GM18868 (cell line): ENCODE results near the gene DOCK4.
"Not testable (repeated sequence)": the region's sequence is repeated elsewhere in the genome, so short reads cannot be mapped to it uniquely, and the experiment has no call there.

Experiments
- ATAC-seq: cut with Tn5 transposase; IDR thresholded peaks from one replicate; pipeline ENCODE4 v1.9.1; 2021; ENCODE audit warnings: mild to moderate bottlenecking, moderate library complexity; ENCODE audit not compliant: unreplicated experiment

Gene DOCK4

GRCh38 chr7:111918461-111918860, 287.7 kb downstream of the DOCK4 start:
- no peak for ATAC-seq

DNA sequence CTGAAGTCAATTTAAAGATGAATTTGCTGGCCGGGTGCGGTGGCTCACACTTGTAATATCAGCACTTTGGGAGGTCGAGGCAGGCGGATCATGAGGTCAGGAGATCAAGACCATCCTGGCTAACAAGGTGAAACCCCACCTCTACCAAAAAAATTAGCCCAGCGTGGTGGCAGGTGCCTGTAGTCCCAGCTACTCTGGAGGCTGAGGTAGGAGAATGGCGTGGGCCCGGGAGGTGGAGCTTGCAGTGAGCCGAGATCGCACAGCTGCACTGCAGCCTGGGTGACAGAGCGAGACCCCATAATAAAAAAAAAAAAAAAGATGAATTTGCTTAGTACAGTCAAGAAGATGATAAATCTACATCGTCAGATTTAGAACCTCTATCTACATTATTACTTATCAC, 288.8 kb downstream of the DOCK4 start:
- not testable (repeated sequence) for ATAC-seq

DNA sequence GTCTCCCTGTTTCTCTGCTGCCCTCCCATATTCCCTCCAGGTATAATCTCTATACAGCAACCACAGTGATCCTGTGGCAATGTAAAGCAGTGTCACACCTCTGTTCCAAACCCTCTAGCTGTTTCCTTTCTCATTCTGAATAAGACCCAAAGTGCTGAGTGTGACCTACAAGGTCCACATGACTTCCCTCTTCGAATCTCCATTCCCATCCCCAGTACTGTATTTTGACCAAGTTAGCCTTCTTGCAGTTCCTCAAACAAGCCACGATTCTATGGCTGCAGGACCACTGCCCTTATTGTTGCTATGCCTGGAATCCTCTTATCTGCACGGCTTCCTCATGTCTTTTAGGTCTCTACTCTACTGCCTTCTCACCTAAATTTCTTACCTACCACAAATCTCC, 291.9 kb downstream of the DOCK4 start:
- no peak for ATAC-seq

DNA sequence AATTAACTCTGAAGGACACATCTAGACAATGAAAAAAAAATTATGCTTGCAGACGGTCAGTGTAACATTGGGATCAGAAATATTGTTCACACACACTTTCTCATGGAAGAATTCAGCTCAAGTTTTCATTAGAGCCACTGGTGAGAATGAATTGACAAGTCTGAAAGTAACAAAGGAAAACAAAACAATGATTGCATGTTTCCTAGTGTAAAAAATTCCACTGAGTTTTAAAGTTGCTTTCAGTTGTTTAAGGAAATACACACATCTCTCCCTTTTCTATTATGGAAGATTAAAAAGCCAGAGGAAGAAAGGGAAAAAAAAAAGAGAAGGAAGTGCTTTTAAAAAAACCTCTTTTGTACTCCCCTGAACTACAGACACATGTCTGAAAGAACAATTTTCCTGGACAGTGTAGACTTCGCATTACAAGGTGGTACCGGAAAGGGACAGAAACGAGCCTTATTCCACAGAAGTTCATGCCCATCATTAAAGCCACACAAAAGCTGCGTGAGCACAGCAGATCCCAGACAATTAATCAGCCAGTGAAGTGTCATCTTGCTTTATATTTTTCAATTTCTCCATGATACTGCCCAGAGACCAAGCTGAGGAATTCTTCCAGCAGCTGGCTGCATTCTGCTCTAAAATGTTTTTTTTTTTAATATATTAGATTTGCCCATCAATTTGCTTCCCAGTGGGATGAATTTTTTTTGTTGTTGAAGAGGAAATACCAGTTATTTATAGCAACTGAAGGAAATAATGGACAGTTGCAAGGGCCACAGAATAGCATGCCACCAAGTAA, 294.8 kb downstream of the DOCK4 start:
- ATAC-seq, result no peak

- no peak for ATAC-seq
These were observed 295.5 kb downstream of the DOCK4 start for GRCh38 chr7:111910656-111911055.

DNA sequence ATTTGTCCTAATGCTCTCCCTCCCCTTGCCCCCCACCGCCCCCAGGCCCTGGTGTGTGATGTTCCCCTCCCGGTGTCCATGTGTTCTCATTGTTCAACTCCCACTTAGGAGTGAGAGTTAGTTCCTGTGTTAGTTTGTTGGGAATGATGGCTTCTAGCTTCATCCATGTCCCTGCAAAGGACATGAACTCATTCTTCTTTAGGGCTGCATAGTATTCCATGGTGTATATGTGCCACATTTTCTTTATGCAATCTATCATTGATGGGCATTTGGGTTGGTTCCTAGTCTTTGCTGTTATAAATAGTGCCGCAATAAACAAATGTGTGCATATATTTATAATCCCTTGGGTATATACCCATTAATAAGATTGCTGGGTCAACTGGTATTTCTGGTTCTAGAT, 297.5 kb downstream of the DOCK4 start:
- not testable (repeated sequence) for ATAC-seq

DNA sequence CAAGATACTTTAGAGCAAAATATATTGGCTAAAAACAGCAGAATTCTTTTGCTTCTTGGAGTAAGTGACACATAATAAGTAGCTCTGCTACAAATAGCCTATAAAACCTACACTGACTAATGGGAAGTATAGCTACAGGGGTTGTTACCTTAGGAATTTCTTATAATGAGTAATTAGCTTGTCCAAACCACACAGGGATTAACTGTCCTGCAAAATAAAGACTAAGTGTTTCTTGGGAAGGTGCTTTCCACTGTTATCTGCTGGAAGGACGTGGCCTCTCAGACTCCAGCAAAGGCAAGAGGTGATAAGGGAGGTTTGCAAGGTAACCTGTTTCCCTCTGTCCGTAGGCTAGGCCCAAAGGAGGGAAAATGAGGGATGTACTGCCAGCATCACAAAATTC, 302.4 kb downstream of the DOCK4 start:
- ATAC-seq, result no peak

DNA sequence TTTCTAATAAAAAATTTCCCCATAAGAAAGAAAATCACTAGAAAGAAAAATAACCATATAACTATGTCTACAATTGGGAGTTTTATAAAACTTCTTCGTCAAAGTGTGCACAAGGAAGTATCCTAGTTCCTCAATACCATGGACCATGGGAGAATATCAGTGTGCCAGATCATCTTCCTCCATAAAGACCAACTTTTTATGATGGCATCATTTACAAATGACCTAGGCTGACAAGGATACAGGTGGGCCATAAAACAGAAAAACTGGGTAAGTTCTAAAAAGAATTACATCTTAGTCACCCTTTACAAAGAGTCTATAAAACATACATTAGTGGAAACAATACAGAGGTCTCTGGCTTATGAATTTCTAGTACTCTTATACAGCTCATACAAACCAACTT, 303.2 kb downstream of the DOCK4 start:
- no peak for ATAC-seq

- ATAC-seq, result no peak
These were observed 305.9 kb downstream of the DOCK4 start for GRCh38 chr7:111900283-111900682.

- ATAC-seq, result no peak
These were observed 311.1 kb downstream of the DOCK4 start for GRCh38 chr7:111895049-111895448.

DNA sequence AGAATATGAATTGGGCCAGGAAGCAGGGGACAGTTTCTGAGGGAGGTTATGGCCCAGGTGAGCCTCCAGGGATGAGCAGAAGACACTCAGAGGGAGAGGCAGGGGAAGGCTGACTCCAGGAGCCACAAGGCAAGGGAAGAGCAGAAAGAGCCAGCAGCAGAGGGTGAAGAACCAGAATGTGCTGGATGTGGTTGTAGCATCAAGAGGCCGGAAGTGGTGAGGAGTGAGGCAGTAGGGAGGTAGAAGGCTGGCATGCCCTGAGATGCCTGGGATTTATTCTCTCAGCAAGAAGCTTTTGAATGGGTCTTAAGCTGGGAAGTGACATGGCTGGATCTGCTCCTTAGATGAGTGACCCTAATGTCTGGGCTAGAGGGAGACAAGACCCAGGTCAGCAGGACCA, 311.7 kb downstream of the DOCK4 start:
- ATAC-seq, result no peak

GRCh38 chr7:111893190-111893589, 313.0 kb downstream of the DOCK4 start:
- no peak for ATAC-seq

DNA sequence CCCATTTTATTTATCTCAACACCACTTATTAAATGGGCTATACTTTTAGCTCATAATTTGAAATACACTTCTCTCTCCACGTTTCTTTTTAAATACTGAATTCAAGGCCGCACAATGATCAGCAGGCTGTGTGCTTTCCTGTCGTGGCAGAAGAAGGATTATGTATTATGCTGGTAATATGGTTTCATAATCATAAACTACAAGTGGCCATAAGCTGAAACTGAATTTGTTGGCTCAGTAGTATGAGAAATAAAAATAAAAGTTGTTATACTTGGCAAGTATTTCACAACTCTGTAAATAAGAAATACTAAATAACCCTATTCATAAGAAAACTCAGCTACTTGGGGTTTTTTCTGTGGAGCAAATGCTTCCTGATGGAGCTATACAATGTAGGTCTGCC, 313.6 kb downstream of the DOCK4 start:
- ATAC-seq, result no peak

- ATAC-seq, result no peak
These were observed 318.5 kb downstream of the DOCK4 start for GRCh38 chr7:111887734-111888133.

- no peak for ATAC-seq
These were observed 320.0 kb downstream of the DOCK4 start for GRCh38 chr7:111886233-111886632.

- ATAC-seq, result no peak
These were observed 323.0 kb downstream of the DOCK4 start for GRCh38 chr7:111883241-111883640.

- no peak for ATAC-seq
These were observed 327.4 kb downstream of the DOCK4 start for GRCh38 chr7:111878785-111879184.

DNA sequence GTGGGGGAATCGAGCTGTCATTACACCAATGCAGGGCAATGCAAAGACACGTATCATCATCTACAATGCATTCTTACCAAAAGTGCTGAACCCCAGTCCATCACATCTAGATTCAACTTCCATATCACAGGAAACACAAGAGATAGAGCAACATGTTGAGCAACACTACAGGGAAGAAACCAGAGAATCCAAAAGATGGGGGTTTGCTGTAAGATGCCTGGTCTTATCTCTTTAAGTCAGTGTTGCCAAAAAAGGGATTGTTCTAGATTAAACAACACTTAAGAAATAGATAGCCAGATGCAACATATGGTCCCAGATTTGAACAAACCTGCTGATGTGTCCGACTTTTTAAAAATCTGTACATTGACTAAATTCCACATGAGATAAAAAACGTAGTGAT, 328.3 kb downstream of the DOCK4 start:
- no peak for ATAC-seq

GRCh38 chr7:111873963-111874690, 332.1 kb downstream of the DOCK4 start:
- no peak for ATAC-seq

- ATAC-seq, result no peak
These were observed 332.9 kb downstream of the DOCK4 start for GRCh38 chr7:111873326-111873646.

DNA sequence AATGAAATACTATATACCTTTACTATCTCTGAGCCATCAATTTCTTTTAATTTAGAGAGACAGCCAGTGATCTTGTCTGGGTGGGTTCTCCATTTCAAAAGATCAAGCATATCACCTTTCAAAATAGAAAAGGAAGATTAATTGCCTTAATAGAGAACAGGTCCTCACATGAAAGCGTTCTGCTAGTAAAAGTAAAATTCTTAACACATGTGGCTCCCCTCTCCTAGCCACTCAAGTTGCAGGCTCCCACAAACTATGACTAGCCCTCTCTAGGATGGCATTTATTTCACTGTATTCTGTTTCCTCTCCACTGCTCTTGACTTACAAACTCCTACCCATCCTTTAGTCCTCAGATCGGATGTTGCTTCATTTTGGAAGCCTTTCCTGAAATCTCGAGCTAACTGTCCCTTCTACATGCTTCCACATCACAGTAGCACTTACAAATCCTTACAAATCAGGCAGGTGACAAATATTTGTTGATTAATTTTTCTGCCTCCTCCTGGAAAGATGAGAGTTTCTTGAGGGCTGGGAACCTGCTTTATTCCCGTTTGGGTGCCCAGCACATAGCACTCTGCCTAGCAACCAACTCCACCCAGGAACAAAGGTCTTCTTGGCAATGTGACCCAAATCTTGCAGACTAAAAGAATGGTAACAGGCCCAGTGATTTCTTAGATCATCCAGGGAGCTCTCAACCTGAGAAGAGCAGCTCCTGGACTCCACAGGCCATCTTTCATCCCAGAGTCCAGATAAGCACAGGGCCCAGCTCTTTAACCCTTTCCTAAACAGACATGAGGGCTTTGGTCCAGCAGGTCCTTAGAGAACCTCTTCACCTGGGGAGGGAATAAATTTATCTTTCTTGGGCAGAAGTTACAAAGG, 333.5 kb downstream of the DOCK4 start:
- ATAC-seq, result no peak

DNA sequence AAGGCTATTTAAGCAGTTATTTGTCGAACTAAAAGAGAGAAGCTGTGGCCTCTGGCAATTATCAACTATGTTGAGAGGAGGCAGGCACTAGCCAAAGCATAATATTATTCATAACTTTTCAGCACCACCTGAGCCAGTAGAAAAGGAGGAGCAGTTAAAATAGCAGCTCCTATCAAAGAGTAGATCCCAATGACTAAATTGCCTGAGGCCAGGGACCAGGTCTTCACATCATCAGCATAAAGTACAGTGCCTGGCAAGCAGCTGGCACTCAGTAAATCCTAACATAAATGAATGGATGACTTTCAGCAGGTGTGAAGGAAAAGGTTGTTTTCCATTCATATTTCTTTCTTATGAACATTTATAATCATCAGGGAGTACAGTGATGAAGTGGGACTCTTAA, 334.9 kb downstream of the DOCK4 start:
- no peak for ATAC-seq
